GM20431 (cell line): ENCODE results near the gene ARHGAP31.
"Not testable (repeated sequence)": the region's sequence is repeated elsewhere in the genome, so short reads cannot be mapped to it uniquely, and the experiment has no call there.

Source experiments
- in situ Hi-C: fragments of 300-500 bp; cut with MseI, MboI; formaldehyde crosslinking; loops from one replicate; pipeline ENCODE4 v1.15.0; 2020; ENCODE audit warnings: low sequenced_read_pairs; ENCODE audit not compliant: unreplicated experiment

The ARHGAP31 gene, protein sequence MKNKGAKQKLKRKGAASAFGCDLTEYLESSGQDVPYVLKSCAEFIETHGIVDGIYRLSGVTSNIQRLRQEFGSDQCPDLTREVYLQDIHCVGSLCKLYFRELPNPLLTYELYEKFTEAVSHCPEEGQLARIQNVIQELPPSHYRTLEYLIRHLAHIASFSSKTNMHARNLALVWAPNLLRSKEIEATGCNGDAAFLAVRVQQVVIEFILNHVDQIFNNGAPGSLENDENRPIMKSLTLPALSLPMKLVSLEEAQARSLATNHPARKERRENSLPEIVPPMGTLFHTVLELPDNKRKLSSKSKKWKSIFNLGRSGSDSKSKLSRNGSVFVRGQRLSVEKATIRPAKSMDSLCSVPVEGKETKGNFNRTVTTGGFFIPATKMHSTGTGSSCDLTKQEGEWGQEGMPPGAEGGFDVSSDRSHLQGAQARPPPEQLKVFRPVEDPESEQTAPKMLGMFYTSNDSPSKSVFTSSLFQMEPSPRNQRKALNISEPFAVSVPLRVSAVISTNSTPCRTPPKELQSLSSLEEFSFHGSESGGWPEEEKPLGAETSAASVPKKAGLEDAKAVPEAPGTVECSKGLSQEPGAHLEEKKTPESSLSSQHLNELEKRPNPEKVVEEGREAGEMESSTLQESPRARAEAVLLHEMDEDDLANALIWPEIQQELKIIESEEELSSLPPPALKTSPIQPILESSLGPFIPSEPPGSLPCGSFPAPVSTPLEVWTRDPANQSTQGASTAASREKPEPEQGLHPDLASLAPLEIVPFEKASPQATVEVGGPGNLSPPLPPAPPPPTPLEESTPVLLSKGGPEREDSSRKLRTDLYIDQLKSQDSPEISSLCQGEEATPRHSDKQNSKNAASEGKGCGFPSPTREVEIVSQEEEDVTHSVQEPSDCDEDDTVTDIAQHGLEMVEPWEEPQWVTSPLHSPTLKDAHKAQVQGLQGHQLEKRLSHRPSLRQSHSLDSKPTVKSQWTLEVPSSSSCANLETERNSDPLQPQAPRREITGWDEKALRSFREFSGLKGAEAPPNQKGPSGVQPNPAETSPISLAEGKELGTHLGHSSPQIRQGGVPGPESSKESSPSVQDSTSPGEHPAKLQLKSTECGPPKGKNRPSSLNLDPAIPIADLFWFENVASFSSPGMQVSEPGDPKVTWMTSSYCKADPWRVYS (N-terminal part only)

DNA sequence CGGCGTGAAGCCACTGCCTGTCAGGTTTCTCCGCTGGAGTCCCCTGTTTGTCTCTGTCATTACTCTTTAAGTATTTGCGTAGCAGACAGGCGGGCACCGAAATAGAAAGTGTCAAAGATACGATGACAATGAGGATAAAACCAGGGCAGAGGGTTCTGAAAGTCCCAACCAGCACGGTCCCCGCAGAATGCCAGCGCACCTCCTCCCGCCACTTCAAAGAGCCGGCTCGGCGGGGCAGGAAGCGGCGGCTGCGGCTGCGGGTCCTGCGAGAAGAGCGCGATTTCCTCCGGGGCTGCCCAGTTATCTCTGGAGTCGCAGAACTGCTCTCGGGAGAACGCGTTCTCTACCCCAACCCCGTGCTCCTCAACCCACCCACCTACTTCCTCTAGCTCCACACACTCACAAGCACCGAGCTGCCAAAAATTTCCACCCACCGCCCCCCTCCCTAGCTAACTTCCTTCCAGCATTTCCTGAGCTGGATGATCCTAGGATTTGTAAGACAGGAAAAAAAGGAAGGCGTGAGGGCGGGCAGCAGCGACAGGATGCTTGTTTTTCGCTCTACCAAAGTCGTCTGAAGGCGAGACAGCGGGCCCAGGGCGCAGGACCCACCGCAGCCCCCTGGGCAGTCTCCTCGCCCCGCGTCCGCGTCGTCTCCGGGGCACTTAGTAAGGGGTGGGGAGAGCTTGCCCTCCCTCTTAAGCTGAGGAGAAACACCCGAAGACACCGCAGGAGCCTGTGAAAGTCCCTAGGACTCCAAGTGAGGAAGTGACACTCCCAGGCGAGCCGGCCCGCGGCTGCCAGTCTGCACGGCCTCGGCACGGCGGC is at the start of gene ARHGAP31:
ARHGAP31 (plus strand) TSS at position 513 of the 825 bp plus-strand sequence. CDS start 522 bp downstream, outside the sequence.
- in situ Hi-C loops: loop anchor here (25.0 kb wide), 1 partner anchor 393 kb away; the partner anchor contains the start of gene COX17

DNA sequence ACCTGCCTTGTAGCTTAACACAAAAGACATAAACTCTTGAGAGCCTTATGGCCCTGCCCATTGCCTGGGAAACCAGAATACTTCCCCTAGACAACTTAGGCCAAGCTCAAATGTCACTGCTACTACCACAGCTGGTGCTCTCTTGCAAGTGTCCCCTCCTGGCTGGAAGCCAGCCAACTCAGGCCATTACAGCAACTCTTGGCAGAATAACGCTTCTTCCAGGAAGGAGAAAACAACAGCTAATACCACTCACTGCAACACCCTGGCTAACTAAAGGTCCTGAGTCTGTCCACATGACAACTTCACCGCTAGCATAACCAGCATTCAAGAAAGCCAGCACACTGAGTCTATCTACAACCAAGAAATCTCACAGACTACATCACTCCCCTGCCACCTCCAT is 48.4 kb upstream of the ARHGAP31 start:
- in situ Hi-C loops: loop anchor here (10.0 to 25.0 kb wide), 2 partner anchors 101 to 358 kb away; partner anchors contain the start of gene TEX55

DNA sequence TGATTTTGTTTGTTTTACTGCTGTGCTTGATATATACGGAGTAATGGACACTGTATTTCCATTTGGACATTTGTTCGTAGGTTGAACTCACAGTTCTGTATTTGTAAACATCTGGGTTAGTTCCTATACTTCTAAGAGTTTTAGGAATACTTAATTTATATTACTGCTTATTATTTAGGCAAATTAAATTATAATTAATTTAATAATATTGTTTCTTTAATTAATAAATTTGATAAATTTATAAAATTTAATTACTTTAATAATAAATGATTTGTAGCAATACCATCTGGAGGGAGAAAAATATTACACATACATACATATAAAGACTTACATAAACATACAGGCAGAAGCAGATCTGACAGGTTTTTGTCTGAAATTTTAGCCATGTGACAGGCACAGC is 39.0 kb upstream of the ARHGAP31 start:
- in situ Hi-C loops: no loop called here

DNA sequence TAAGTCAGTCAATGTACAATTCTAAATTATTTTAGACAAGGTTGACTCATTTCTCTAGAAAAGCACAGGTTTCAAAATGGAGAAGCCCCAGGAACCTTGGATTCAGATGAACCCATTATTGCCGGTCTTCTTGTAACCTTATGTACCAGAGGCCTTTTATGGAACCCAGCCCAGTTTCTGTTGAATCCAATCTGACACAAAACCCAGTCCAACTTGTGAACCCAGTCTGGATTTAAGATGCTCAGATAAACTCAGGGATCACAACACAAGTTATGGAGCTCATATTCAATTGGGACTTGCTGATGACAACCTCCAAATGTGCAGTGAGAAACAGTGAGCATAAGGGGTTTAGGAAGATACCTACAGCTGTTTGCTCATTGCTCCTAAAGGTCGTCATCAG is 37.1 kb upstream of the ARHGAP31 start:
- in situ Hi-C loops: no loop called here

DNA sequence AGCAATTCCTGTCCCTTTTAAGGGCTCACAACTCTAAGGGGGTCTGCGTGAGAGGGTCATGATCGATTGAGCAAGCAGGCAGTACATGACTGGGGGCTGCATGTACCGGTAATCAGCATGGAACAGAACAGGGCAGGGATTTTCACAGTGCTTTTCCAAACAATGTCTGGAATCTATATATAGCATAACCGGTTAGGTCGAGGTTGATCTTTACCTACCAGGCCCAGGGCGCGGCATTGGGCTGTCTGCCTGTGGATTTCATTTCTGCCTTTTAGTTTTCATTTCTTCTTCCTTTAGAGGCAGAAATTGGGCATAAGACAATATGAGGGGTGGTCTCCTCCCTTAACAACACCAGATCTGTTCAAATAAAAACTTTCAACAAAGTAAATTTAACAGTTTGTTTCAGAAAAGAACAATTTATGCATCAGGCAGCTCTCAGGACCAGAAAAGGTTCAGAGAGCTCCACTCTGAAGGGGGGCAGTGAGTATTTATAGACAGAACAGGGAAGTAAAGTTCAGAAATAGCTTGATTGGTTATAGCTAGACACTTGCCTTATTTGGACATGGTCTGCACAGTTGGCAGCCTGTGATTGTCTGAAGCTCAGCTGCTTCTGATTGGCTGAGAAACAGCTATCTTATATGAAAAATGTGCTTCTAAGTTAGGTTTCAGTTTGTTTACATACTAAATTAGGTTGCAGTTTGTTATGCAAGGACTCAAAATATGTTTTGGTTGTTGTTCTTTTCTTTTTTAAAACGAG is 36.4 kb upstream of the ARHGAP31 start:
- in situ Hi-C loops: no loop called here

DNA sequence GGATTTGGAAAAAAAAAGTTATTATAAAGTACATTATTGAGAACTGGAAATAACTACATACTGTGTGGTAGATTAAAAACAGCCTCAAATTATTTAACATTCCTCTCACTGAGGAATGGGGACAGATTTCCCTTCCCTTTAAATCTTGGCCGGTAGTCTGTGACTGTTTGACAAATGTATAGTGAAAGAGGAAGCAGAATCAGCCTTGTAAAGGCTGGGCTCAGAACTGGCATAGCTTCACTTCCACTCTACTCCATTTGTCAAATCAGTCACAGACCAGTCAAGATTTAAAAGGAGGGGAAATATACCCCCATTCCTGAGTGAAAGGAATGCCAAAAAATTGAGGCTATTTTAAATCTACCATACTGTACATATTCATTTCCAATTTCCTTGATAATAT is 35.3 kb upstream of the ARHGAP31 start:
- in situ Hi-C loops: no loop called here

DNA sequence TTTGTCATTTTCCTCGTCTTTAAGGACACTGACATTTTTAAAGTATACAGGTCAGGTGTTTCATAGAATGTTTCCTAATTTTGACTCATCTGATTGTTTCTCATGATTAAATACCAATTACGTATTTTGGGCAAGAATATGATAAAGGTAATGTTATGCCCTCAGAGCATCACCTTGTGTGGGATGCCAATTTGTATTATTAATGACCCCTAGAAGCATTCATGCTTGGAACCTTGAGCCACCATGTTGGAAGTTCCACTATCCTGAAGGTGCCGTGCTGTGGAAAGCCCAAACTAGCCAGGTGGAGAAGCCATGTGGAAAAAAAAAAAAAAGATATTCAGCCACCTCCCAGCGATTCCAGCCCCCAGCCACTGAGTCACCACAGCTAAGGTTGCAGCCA is 34.4 kb upstream of the ARHGAP31 start:
- in situ Hi-C loops: no loop called here

DNA sequence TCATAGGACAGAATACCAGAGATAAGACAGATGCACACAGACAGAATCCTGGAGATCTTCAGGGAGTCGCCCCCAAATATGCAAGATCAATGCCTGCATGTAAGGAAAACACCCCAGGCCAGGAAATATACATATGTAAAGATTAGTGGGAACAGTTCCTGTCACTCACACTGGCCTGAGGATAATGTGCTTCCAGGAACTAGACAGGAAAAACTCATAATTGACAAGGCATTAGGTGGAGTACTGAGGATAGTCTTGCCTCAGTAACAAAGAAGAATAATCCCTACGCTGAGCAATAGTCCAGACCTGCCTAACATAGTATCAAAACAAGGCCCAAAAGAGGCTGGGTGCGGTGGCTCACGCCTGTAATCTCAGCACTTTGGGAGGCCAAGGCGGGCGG is 33.1 kb upstream of the ARHGAP31 start:
- in situ Hi-C loops: no loop called here

DNA sequence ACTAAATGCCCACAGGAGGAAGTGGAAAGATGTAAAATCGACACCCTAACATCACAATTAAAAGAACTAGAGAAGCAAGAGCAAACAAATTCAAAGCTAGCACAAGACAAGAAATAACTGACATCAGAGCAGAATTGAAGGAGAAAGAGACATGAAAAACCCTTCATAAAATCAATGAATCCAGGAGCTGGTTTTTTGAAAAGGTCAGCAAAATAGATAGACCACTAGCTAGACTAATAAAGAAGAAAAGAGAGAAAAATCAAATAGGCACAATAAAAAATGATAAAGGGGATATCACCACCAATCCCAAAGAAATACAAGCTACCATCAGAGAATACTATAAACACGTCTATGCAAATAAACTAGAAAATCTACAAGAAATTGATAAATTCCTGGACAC is 24.0 kb upstream of the ARHGAP31 start:
- in situ Hi-C loops: not testable (repeated sequence)

DNA sequence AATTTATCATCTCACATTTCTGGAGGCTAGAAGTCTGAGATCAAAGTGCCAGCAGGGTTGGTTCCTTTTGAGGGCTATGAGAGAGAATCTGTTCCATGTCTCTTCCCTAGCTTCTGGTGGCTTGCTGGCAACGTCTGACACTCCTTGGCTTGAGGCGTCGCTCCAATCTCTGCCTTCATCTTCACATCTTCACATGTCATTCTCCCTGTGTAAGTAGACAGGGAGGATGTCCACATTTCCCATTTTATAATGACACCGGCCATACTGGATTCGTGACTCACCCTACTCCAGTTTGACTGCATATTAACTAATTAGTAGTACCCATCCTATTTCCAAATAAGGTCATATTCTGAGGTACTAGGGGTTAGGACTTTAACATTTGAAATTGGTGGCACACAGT is 17.5 kb upstream of the ARHGAP31 start:
- in situ Hi-C loops: loop anchor here (25.0 kb wide), 1 partner anchor 411 kb away; the partner anchor contains the start of gene COX17

DNA sequence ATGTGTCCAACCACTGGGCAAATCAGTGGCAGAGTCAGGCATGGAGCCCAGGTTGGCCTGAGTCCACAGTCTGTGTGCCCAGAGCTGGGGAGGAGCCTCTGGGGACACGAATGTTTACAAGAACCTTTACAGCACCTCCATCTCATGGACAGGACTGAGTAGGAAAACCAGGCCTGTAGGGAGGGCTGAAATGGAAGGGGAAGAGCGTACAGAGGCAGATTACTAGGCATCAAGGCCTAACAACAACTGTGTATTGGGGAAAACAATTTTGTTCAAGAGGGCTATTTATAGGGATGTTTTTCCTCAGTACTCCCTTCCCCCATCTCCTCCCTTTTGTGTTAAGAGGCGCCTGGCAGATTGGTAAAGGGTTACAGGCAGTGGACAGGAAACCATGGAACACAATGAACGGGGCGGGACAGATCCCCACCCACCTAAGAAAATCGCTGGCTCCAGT is 15.1 kb upstream of the ARHGAP31 start:
- in situ Hi-C loops: loop anchor here (25.0 kb wide), 1 partner anchor 408 kb away; the partner anchor contains the start of gene COX17

DNA sequence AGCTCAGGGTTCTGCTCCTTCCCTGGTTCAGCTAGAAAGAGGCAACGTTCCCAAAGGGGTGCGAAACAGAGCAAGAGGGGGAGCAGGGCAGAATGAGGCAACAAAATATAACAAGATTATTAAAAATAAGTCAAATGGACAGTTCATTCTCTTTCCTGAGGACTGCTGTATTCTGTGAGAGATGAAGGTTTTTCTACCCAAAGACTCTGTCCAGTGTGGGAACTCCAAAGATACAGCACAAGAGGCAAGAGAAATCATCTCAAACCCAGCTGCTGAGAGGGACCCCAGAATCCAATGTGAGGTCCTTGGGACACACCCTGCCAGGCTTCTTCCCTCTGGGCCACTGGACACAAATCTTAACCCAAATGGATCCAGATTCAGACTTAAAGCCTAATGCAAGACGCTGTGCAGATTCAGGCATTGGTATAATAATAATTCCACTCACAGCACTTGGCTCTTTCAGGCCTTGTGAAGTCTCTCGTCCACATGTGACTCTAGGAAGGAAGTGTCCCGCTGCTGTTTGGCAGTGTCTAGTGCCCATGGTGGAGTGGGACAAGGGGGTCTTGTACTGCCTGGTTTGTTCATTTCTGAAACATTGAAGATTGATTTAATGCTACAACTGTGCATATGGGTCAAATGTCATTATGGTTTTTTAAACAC is 14.5 kb upstream of the ARHGAP31 start:
- in situ Hi-C loops: loop anchor here (25.0 kb wide), 1 partner anchor 408 kb away; the partner anchor contains the start of gene COX17

DNA sequence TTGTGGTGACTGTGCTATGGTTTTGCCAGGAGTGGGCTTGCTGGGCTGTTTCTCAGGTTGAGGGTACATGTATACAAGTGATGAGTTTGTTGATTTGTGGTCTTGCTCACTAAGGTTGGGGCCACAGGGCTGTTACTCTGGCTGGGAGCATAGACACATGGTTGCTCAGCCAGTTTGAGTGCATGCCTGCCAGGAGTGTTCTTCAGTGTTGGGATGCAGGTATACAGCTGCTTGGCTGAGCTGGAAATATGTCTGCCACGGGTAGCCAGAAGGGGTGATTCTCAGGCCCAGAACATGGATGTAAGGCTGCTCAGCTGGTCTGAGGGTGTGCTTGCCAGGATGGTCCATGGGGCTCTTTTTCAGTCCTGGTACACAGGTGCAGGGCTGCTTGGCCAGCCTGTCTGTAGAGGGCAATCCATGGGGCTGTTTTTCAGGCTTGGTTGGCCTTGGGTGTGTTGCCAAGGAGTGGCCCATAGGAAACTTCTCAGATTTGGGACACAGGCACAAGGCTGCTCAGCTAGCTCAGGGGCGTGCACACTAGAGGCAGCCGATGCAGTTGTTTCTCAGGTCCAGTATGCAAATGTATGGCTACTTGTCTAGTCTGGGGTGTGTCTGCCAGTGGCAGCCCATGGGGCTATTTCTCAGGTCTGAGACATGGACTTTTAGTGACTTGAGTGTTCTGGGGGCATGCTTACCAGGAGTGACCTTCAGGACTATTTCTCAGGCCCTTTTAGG is 5.3 kb upstream of the ARHGAP31 start:
- in situ Hi-C loops: loop anchor here (25.0 kb wide), 1 partner anchor 398 kb away; the partner anchor contains the start of gene COX17

DNA sequence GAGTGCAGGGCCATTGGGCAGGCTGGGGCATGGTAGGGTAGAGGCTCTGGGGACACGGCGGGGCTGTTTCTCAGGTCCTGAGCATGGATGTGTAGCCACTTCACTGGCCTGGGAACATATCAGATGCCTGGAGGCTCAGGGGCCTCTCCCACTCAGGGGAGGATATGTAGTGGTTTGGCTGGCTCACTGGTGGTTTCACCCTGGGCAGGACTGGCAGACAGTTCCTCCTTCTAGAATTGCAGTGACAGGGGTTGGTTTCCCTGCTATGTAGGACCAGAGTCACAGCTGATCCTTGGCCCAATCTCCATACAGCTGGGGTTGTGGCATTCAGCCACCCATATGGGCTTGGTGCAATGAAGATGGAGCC is 4.8 kb upstream of the ARHGAP31 start:
- in situ Hi-C loops: loop anchor here (25.0 kb wide), 1 partner anchor 398 kb away; the partner anchor contains the start of gene COX17

DNA sequence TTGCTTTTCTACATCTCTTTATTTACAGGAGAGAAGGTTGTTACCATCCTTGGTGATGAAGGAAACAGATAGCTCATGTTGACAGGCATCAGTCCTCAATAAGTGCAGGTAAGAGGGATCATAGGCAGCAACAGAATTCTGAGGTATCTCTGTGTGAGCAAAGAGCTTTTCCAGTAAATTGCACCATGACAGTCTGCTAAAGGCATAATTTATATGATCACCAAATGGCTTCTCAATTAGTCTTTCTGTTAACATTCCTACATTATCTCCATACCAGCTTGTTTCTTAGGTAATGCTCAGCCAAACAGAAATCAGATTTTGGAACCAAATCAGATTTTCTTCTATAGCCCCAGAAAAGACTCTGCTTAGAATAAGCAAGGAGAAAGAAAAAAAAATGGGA is 3.6 kb upstream of the ARHGAP31 start:
- in situ Hi-C loops: loop anchor here (25.0 kb wide), 1 partner anchor 397 kb away; the partner anchor contains the start of gene COX17

DNA sequence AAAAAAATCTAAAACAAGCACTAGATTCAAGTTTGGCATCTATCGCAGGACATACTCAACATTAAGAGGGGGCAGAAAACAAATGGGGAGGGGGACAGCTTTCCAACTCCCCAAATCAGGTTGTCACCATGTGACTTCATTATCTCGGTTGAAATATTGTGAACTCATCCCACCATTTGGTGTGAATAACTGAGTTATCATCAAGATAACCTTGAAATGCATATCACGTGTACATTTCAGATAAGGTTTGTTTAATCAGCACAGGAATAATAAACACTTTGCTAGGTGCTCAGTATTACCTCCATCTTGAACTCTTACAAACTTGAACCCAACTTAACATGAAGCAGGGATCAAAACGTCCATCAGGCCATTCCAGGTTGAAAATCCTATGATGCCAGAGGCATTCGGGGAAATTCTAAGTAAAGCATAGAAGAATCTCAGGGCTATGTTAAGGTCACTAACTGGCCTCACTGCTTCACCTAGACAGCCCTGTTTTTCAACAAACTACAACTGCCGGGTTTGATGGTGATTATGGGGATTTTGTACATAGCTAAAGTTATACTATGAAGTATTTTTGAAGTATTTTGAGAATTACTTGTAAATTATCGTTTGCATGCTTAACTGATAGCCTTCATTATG is 3.0 kb upstream of the ARHGAP31 start:
- in situ Hi-C loops: loop anchor here (25.0 kb wide), 1 partner anchor 396 kb away; the partner anchor contains the start of gene COX17

DNA sequence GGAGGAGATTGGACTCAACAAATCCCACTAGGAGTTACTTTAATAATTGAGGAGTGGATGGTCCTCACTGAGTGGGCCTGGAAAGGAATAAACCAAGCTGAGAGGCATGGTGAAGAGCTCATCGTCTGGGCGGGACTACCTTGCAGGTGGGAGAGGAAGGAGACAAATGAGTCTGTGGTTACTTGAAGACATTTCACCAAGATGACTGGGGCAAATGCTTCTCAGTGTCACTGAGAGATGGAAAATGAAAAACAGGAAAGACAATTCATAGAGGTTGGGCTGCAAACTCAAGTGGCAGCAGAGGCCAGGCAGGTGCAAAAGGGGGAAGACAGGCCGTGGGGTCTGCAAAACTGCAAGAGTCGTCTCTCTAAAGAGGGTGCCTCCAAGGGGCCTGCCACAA is 1.5 kb upstream of the ARHGAP31 start:
- in situ Hi-C loops: loop anchor here (25.0 kb wide), 1 partner anchor 395 kb away; the partner anchor contains the start of gene COX17
